GM21737 (cell line): ENCODE data around the gene TBC1D14.
"Not testable (repeated sequence)": the region's sequence is repeated elsewhere in the genome, so short reads cannot be mapped to it uniquely, and the experiment has no call there.

Source experiments
- ATAC-seq: cut with Tn5 transposase; IDR thresholded peaks from one replicate; pipeline ENCODE4 v1.9.1; 2021; ENCODE audit warnings: mild to moderate bottlenecking, moderate library complexity; ENCODE audit not compliant: unreplicated experiment

The TBC1D14 gene

DNA sequence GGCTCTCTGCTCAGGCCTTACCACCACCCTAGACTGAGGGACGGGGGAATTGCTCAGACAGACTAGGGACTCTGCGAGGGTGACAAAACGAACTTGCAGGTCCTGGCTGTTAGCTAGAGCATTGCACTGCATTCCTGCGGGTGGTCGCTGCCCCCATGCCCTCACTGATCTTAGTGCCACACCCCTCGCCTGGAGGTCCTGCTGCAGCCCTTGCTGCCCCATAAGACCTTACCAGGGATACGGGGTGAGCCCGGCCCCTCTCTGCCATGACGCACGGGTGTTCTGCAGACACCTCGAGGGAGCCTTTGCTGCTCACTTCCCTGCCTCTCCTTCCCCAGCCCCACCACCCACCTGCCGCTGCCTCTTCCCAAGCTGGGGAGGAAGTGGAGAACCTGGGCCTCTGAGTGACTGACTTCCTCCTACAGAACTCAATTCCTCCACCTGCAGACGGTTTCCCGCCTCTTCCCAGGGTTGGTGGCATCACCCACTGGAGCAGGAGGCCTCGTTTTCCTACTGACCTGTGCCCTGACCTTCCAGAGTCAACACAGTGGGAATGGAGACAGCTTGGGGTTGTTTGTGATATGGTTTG is 19.8 kb upstream of the TBC1D14 start:
- no peak for ATAC-seq

DNA sequence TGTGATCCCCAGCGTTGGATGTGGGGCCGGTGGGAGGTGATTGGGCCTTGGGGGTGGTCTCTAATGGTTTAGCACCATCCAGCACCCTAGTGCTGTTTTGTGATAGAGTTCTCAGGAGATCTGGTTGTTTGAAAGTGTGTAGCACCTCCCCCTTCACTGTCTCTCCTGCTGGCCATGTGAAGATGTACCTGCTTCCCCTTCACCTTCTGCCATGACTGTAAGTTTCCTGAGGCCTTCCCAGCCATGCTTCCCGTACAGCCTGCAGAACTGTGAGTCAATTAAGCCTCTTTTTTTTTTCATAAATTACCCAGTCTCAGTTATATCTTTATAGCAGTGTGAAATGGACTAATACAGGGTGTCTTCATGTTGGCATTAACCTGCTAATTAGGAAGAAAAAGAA is 19.3 kb upstream of the TBC1D14 start:
- ATAC-seq, result no peak

DNA sequence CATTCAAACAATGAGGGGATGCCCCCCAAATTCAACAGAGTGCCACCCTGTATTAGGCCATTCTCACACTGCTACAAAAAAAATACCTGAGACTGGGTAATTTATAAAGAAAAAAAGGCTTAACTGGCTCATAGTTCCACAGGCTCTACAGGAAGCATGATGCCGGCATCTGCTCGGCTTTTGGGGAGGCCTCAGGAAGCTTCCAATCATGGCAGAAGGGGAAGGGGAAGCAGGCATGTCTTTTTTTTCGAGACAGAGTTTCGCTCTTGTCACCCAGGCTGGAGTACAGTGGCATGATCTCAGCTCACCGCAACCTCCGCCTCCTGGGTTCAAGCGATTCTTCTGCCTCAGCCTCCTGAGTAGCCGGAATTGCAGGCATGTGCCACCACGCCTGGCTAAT is 18.7 kb upstream of the TBC1D14 start:
- not testable (repeated sequence) for ATAC-seq

DNA sequence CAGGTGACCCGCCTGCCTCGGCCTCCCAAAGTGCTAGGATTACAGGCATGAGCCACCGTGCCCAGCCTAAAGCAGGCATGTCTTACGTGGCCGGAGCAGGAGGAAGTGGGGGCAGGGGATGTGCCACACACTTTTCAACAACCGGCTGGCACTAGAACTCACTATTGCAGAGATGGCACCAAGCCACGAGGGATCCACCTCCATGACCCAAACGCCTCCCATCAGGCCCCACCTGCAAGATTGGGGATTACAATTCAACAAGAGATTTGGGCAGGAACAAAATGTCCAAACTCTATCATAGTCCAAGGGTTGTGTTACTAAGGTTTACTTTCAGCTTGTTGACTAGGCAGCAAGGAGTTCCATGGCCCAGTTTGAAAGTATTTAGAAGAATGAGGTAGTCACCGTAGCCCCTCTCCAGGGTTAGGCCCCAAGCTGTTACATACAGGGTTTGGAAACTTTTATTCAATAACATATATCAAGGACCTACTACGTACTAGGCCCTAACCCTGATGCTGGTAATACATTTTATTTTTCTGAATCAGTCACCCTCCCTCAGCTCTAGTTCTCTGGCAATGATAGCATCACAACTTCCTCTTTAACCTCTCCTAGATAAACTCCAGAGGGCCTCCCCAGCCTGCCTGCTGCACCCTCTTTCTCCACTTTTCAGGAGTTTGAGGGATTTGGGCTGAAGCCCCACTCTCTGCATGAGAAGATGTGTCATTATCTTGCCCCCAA is 18.0 kb upstream of the TBC1D14 start:
- no peak for ATAC-seq

DNA sequence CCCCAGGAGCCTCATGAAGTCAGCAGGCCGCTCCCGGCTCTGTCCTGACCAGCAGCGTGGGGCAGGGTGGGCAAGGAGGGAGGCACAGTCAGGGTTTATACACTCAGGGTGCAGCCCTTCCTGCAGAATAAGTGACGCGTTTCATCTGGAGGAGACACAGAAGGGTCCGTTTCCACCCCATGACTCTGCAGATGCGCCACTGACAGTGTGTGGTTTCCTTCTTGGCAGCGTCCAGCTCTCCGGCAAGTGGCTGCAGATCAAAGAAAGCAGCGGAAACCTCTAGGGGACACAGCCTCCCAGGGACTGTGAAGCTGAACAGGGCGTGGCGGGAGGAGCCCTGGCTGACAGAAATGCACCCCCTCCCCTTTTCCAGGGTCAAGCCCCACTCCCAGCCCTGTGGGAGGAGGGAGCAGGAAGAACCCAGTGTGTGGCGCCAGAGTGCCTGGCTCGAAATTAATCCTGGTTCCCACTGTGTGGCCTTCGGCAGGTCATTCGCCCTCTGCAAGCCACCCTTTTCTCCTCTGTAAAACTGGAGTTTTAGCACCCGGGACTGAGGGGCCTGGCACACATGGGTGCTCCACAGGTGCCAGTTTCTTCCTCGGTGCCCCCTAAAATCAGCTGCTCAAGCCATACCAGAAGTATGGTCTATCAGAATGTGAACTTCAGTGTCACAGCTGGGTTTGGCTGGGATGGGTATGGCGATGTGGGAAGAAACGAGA is 17.3 kb upstream of the TBC1D14 start:
- no peak for ATAC-seq

DNA sequence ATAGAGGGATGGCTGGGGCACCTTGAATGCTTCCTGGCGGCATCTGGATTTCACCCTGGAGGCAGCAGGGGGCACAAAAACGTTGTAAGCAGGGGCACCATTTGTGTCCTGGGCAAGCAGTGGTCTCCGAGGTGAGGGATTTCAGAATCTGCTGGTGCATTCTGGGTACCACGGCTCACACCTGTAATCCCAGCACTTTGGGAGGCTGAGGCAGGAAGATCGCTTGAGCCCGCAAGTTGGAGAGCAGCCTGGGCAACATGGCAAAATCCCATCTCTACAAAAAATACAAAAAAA is 16.8 kb upstream of the TBC1D14 start:
- ATAC-seq, result no peak

DNA sequence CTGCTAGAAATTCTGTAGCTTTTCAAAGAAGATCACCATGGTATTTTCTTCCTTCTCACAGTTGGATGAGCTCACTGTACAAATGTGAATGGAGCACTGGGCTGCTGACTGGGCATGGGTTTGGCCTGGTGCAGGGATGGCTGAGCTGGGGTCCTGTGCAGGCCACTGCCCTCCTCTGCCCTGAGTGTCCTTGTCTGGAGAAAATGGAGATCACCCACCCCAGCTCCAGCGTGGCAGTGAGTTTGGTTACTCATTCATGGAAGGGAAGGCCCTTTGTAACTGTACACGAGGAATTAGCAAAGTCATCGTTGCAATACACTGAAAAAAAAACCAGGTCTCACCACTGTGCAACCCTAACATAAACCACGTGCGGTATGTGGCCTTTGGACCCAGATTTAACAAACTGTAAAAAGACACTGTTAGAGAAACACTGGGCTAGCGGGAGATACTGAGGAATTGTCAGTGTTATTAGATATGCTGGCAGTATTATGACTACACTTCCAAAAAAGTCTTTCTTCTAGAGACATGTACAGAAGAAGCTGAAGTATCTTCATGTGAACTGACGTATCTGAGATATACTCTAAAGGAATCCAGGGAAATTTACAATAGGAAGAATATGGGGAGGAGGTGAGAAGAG is 16.1 kb upstream of the TBC1D14 start:
- ATAC-seq, result no peak

DNA sequence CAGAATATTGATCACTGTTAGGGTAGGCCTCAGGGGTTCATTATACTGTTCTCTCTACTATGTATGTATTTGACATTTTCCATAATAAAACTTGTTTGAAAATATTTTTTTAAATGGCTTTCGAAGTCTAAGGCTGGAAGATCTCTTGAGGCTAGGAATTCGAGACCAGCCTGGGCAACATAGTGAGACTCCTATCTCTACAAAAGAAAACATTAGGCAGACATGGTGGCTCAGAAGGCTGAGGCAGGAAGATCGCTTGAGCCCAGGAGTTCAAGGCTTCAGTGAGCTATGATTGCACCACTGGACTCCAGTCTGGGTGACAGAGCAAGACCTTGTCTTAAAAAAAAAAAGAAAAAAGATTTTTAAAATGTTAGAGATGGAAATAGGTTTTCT is 15.5 kb upstream of the TBC1D14 start:
- ATAC-seq, result no peak

DNA sequence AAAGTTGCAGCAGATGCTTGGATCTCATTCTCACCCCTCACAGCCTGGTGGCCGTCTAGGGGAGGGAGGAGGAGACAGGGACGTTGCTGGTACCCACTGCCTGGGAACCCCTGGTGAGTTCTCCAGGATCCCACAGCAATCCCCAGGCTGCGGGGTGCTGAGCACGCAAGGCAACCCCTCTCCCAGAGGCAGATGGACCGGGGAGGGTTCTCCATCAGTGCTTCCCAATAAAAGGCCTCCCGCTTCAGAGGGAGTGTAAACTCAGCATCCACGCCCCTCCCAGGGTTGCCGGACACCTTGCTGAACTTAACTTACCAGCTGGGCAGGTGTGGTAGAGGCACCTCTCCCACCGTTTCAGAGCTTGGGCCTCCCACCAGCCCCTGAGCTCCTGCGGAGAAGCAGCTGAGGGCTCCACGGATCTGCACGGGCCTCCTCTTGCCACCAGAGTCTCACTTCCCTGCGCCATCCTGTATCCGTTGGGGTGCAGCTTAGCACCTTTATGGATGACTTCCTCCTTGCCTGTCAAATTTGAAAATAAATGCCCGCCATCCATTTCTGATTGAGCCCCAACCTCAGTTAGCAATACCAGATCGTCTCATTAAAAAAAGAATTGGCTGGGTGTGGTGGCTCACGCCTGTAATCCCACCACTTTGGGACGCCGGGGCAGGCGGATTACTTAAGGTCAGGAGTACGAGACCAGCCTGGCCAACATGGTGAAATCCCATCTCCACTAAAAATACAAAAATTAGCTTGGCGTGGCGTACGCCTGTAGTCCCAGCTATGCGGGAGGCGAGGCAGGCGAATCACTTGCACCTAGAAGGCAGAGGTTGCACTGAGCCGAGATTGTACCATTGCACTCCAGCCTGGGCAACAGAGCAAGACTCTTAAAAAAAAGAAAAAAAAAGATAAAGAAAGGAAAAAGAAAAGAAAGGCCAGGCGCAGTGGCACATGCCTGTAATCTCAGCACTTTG is 14.8 kb upstream of the TBC1D14 start:
- no peak for ATAC-seq

DNA sequence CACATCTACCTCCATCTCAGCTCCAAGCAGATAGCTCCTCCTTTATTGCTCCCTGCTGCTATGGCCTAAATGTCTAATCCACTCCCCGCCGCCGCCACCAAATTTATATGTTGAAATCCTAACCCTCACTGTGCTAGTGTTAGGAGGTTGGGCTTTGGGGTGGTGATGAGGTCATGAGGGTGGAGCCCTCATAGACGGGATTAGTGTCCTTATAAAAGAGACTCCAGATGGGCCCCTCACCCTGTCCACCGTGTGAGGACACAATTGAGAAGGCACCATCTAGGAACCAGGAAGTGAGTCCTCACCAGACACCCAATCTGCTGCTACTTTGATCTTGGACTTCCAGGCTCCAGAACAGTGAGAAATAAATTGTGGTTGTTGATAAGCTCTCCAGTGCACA is 13.6 kb upstream of the TBC1D14 start:
- no peak for ATAC-seq

DNA sequence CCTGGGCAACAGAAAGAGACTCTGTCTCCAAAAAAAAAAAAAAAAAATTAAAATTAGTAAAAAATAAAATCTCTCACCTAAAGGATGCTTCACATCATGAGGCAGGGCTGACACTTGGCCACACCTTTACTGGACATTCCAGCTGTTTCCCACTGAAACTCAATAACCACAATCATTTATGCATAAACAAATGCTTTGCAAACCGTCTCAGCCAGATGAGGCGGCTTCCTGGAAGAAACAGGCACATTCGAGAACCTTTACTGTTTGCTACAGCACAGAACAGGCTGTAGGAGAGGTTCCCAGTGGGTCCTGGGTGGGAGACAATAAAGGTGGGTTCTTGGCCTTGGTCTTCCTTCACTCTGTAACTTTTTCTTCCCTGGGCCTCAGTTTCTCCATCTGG is 10.9 kb upstream of the TBC1D14 start:
- no peak for ATAC-seq

DNA sequence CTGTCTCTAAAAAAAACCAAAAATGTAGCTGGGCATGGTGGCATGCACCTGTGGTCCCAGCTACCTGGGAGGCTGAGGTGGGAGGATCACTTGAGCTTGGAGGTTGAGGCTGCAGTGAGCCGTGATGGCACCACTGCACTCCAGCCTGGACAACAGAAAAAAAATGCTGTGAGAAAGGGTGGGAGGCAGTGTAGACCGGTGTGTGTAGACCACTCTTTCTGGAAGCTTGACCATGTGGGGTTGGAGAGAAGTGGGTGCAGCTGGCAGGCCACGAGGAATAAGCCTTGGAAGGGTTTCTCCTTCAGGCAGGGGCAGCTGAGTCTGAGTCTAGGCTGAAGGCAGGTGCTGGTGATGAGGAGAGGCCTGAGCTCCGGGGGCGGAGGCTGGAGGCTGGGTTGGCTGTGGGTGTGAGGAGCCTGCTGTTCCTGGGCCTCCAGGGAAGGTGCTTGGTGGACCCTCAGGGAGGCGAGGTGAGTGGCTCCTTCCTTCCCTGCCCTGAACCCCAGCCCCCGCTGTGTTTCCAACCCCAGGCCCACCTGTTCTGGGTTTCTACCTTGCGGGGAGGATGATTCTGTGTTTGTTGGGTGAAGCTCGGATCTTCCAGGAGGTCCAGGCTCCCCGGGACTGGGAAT is 9.3 kb upstream of the TBC1D14 start:
- ATAC-seq, result no peak

DNA sequence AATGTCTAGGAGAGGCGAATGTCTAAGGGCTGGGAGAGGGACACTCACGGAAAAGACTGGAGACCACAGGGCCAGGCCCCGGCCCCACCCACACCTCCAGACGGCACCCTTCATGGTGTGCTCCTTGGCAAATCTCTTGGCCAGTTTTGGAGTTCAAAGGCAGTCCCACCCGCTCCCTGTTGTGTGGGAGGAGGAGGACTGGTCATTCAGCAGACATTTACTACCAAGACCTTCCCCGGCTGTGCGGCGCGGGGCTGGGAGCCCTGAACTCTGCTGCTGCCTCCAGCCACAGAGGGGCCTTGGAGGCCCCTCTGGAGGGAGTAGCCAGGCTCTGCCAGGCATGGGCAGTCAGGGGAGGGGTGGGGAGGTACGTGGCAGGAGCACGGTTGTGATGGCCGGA is 8.7 kb upstream of the TBC1D14 start:
- ATAC-seq, result no peak

DNA sequence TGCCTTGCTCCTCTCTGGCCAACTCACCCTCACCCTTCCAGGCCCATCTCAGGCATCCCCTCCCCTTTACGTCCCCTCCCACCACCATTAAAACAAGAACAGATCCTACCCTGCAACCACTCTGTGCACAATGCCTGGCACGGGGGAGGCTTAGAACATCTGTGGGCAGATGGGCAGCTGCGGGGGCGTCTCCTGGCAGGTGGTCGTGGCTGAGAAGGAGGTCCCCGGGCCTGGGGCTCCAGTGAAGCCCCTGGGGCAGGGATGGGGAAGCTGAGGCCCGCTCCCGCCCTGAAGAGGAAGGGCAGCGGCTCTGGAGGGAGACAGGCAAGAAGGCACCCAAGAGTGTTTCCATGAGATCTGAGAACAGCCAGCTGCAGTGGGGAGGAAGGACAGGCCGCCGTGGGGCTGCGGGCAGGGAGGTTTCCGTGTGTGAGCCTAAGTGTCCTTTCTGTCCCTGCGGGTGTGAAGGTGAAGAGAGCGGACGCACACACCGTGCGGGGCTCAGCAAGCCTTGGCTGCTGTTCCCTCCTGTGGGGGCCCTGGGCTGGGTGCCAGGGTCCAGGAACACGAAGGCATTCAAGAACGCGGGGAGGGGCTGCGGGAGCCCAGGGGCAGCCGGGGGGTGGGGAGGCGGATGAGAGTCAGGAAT is 7.8 kb upstream of the TBC1D14 start:
- no peak for ATAC-seq

DNA sequence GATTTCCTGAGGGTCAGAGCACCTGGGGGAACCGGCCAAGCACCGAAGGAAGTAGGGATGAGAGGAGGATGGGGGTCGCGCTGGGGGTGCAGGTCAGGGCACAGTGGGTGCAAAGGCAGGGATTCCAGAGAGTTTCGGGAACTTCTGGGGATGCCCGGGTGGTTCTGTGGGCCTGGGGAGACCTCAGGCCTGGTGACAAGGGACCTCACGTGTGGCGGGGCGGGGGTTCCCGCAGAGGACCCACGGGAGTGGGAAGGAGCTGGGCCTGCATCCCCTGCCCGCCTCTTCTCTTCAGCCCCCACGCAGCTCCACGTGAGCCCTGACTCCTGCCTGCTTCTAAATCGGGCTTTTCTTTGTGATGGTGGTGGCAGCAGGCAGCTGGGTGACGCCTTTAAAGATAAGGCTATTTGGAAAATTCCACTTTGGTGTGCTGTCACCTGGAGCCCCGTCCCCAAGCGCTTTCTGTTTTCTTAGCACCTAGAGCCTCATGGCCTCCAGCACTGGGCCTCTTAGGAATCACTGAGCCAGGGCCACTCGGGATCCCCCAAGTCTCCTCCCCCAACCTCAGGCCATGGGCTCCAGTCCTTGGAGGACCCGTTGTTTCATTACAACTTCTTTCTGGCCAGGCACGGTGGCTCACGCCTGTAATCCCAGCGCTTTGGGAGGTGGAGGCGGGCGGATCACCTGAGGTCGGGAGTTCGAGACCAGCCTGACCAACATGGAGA is 7.1 kb upstream of the TBC1D14 start:
- ATAC-seq, result no peak

DNA sequence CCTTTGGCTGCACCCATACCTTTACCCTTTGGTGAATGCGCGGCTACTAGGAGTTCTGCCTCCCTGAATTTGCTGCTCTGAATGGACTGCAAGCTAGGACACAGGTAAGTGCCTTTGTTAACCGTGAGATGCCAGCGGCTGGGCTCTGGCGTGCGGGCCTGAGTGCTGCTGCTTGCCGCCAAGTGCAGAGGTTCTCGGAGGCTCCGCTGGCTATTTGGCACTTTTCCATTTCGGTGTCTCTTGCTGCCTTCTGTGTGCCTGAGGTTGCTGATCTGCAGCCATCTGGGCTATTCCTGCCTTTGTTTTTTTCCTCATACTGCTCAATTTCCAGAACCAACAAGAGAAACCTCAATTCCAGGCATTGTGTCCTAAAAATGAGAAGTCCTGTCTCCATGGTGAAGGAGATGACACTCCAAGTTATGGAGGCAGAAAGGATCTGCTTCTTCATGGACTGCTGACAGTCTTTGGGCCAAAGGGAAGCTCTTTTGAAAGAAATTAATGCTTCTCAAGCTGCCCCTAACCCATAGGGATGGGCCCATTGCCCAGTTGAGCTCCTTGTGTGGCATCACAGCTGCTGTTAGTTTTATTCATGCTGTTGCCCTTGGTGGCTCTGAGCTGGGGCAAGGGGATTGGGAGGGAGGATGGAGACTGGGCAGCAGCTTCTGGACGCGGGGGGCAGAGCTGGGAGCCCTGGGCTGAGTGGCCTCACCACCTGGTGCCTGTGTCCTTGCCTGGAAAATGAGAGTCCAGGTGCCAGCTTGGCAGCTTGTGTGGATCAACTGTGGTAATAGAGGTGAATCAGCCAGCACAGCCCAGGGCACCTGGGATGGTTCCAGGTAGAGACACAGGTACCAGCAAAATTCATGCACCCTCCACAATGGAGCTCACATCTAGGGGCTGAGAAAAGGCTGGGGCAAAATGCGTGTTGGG is 3.8 kb upstream of the TBC1D14 start:
- ATAC-seq, result no peak

DNA sequence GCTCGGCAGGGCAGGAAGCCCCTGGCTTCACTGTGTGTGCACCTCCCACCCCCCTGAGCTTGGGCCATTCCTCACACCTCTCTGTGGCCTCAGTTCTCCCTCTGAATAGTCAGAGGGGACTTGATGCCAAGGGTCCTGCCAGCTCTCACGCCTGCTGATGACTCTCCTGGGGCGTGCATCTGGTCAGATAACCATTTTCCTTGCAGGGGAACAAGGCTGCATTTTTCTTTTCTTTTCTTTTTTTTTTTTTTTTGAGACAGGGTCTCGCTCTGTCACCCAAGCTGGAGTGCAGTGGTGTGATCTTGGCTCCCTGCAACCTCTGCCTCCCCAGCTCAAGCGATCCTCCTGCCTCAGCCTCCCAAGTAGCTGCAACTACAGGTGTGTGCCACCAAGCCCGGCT is 3.1 kb upstream of the TBC1D14 start:
- not testable (repeated sequence) for ATAC-seq

DNA sequence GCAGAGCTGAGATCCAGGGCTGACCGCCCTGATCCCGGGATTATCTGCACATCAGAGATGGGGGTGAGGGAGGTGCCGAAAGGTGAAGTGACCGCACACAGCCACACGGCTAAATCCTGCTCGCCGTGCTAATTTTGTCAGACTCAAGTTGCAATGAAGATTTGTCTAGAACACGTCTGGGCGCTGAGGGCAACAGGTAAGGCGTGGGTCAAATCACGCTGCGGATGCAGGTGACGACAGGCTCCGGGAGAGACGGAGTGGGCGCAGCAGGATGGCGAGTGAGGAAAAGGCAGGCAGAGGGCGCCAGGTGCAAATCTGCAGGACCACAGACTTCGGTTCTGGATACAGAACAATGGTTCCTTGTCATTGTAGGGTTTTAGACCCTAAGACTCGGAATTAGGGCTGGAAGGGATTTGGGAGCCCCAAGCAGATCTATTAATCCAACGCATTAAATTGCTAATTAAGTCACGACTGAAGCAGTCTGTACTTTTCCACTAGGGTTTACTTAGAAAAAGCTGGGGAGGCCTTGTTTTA is 1.9 kb upstream of the TBC1D14 start:
- ATAC-seq, result no peak
